ENCODE measurements around the gene NUBP2. TPM values are rescaled to one million over a fixed set of nuclear protein-coding genes. Genes with fewer than 3 reads are reported as not detected.

Gene NUBP2
- polyA plus RNA-seq, 1 of the 3 experiments (the other 2 are of a cell fraction) = 73.2 TPM

DNA sequence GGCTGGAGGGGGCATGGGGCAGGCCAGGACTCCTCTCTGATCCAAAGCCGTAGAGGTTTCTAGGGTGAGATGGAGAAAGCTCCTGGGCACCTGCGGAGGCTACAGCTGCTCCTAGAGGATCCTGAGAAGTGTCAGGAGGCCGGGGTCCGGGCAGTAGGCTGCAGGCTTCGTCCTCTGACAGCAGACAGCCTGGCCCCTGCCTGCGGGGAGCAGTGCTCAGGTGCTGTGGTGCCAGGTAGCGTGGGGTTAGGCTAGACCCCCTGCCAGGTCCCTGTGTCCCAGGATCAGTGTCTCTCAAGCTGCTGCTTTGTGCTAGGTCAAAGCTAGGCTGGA, 8.3 kb upstream of the NUBP2 start:
- peak overlapping the region; percentile 90 to 91 for H3K4me3 ChIP-seq (ENCODE audit: low read depth in 2 of 2, low read length in 1 of 2)

More for the DNA sequence above, 8.3 kb upstream of the NUBP2 start:
- Histone ChIP-seq H3K4me1 (ENCODE audit: control insufficient read depth in 1 of 2, insufficient read depth in 2 of 2, low read depth in 1 of 2, low read length in 1 of 2) (peaks cover 0 to 32% of the 10 kb centered on the region in 2 experiments; a peak in 2 of 4 replicates), H4K20me1 (ENCODE audit: insufficient read depth) (peaks cover 9% of the 10 kb centered on the region; the same call in 1 of the 2 replicates), H3K4me2 (peak overlapping the region; percentile 95), H3K79me2 (ENCODE audit: insufficient read depth) (peaks cover 31% of the 10 kb centered on the region), H3K27me3 (ENCODE audit: insufficient read depth) (no peaks in the 10 kb centered on the region), H2AFZ (ENCODE audit: low read depth) (no peak overlapping the region), H3K9me2 (no peaks in the 10 kb centered on the region), H3K27ac (ENCODE audit: low read depth in 2 of 2, low read length in 1 of 2) (no peak overlapping the region; a peak in 1 of 4 replicates), H3F3A (replicated peaks; ENCODE audit: insufficient read depth) (peaks cover 11% of the 10 kb centered on the region), H3K9me3 (no peaks in the 10 kb centered on the region), H3K36me3 (replicated peaks in 1 of 2; ENCODE audit: control insufficient read depth in 1 of 2, insufficient read depth in 2 of 2, low read length in 1 of 2) (peaks cover 6 to 39% of the 10 kb centered on the region in 2 experiments), H3K9ac (no peak overlapping the region; the same call in 1 of the 2 replicates)
- 87% methylated on average over 7 of the region's 7 CpGs for WGBS (ENCODE audit: low lambda C conversion rate)
- TF ChIP-seq, protein P1, sequence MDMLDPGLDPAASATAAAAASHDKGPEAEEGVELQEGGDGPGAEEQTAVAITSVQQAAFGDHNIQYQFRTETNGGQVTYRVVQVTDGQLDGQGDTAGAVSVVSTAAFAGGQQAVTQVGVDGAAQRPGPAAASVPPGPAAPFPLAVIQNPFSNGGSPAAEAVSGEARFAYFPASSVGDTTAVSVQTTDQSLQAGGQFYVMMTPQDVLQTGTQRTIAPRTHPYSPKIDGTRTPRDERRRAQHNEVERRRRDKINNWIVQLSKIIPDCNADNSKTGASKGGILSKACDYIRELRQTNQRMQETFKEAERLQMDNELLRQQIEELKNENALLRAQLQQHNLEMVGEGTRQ (IDR thresholded peaks at IDR 0.05; ENCODE audit: borderline replicate concordance, low read depth, low read length) = no peak
- no peak for TF ChIP-seq JUND (IDR thresholded peaks at IDR 0.05)
- TF ChIP-seq, protein P2, sequence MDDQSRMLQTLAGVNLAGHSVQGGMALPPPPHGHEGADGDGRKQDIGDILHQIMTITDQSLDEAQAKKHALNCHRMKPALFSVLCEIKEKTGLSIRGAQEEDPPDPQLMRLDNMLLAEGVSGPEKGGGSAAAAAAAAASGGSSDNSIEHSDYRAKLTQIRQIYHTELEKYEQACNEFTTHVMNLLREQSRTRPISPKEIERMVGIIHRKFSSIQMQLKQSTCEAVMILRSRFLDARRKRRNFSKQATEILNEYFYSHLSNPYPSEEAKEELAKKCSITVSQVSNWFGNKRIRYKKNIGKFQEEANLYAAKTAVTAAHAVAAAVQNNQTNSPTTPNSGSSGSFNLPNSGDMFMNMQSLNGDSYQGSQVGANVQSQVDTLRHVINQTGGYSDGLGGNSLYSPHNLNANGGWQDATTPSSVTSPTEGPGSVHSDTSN (IDR thresholded peaks at IDR 0.05) = no peak
- TF ChIP-seq, protein P3, sequence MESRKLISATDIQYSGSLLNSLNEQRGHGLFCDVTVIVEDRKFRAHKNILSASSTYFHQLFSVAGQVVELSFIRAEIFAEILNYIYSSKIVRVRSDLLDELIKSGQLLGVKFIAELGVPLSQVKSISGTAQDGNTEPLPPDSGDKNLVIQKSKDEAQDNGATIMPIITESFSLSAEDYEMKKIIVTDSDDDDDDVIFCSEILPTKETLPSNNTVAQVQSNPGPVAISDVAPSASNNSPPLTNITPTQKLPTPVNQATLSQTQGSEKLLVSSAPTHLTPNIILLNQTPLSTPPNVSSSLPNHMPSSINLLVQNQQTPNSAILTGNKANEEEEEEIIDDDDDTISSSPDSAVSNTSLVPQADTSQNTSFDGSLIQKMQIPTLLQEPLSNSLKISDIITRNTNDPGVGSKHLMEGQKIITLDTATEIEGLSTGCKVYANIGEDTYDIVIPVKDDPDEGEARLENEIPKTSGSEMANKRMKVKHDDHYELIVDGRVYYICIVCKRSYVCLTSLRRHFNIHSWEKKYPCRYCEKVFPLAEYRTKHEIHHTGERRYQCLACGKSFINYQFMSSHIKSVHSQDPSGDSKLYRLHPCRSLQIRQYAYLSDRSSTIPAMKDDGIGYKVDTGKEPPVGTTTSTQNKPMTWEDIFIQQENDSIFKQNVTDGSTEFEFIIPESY (IDR thresholded peaks at IDR 0.05; ENCODE audit: borderline replicate concordance, low read depth) = no peak
- TF ChIP-seq SIN3A (IDR thresholded peaks at IDR 0.05; ENCODE audit: borderline replicate concordance, low read depth, low read length) = no peak
- TF ChIP-seq TEAD4 (IDR thresholded peaks at IDR 0.05; ENCODE audit: borderline replicate concordance, insufficient read depth) = no peak
- no peak for TF ChIP-seq MEF2A (IDR thresholded peaks at IDR 0.05; ENCODE audit: borderline replicate concordance, low read depth)
- TF ChIP-seq RFX5 (IDR thresholded peaks at IDR 0.05; ENCODE audit: low read length) = no peak
- TF ChIP-seq POLR2AphosphoS5 (IDR thresholded peaks at IDR 0.05; ENCODE audit: low read depth, low read length) = no peak
- TF ChIP-seq, protein P4, sequence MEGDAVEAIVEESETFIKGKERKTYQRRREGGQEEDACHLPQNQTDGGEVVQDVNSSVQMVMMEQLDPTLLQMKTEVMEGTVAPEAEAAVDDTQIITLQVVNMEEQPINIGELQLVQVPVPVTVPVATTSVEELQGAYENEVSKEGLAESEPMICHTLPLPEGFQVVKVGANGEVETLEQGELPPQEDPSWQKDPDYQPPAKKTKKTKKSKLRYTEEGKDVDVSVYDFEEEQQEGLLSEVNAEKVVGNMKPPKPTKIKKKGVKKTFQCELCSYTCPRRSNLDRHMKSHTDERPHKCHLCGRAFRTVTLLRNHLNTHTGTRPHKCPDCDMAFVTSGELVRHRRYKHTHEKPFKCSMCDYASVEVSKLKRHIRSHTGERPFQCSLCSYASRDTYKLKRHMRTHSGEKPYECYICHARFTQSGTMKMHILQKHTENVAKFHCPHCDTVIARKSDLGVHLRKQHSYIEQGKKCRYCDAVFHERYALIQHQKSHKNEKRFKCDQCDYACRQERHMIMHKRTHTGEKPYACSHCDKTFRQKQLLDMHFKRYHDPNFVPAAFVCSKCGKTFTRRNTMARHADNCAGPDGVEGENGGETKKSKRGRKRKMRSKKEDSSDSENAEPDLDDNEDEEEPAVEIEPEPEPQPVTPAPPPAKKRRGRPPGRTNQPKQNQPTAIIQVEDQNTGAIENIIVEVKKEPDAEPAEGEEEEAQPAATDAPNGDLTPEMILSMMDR (IDR thresholded peaks at IDR 0.05) = no peak
- TF ChIP-seq FOSL2 (IDR thresholded peaks at IDR 0.05; ENCODE audit: borderline replicate concordance, low read depth) = no peak
- CTCF ChIA-PET = interaction anchor here (0.5 to 4.4 kb wide), 7 partner anchors 9 to 373 kb away, joined by 3 to 40 read pairs (median 3); partner anchors contain the start of genes NUBP2 and SPSB3
- POLR2A ChIA-PET = interaction anchor here (1.0 kb wide), 1 partner anchor 8 kb away, joined by 3 read pairs; the partner anchor contains the start of genes NUBP2 and SPSB3
- no peak for DNase-seq

Data from SK-N-SH (cell line).